IPS DF 6.9 (cell line): ENCODE measurements around the gene ADTRP.

Experiments
- DNase-seq: peaks from one replicate; pipeline ENCODE4 v3.0.0-alpha.2; 2013; ENCODE audit warnings: low read depth, low spot score
- H3K27ac ChIP-seq: one replicate; pipeline ENCODE4 v1.5.1; 2013; ENCODE audit warnings: low read length, control low read depth
- H3K27me3 ChIP-seq: 2 replicates; pipeline ENCODE4 v1.6.1; 2013; ENCODE audit warnings: mild to moderate bottlenecking, low read length; ENCODE audit not compliant: control insufficient read depth, insufficient read depth
- H3K36me3 ChIP-seq: 2 replicates; pipeline ENCODE4 v1.6.1; 2013; ENCODE audit warnings: low read length; ENCODE audit not compliant: control insufficient read depth, insufficient read depth
- H3K4me1 ChIP-seq: 2 replicates; pipeline ENCODE4 v1.6.1; 2013; ENCODE audit warnings: low read length; ENCODE audit not compliant: control insufficient read depth, insufficient read depth
- H3K4me3 ChIP-seq: 2 replicates; pipeline ENCODE4 v1.5.1; 2013; ENCODE audit warnings: mild to moderate bottlenecking, low read length
- H3K9me3 ChIP-seq: 2 replicates; pipeline ENCODE4 v1.6.1; 2013; ENCODE audit warnings: low read length, inconsistent platforms; ENCODE audit not compliant: control insufficient read depth, insufficient read depth
- WGBS: extraction: QIAGEN DNeasy Blood & Tissue Kit; methylation state at CpG from one replicate; pipeline ENCODE4 v1.1.7; 2013; ENCODE audit warnings: mixed read lengths, missing lambda C conversion rate; ENCODE audit not compliant: insufficient read length, insufficient coverage; 5-methylcytosine and 5-hydroxymethylcytosine counted together

ADTRP gene

GRCh38 chr6:11789744-11790143 lies 11.1 kb upstream of the ADTRP start:
- H3K4me3 ChIP-seq: no peak overlapping the region
- H3K36me3 ChIP-seq: no peaks in the 10 kb centered on the region
- peaks cover 2% of the 10 kb centered on the region; the same call in 1 of the 2 replicates for H3K4me1 ChIP-seq
- no CpG with 5 or more reads among the region's 5 CpGs for WGBS
- H3K9me3 ChIP-seq: no peaks in the 10 kb centered on the region
- no peak overlapping the region for H3K27ac ChIP-seq
- DNase-seq: no peak
- no peaks in the 10 kb centered on the region for H3K27me3 ChIP-seq

GRCh38 chr6:11788043-11788442 lies 9.4 kb upstream of the ADTRP start:
- Histone ChIP-seq H3K36me3 (no peaks in the 10 kb centered on the region), H3K27me3 (no peaks in the 10 kb centered on the region), H3K9me3 (no peaks in the 10 kb centered on the region), H3K4me3 (no peak overlapping the region), H3K4me1 (peaks cover 2% of the 10 kb centered on the region; the same call in 1 of the 2 replicates), H3K27ac (no peak overlapping the region)
- no CpG with 5 or more reads among the region's 4 CpGs for WGBS
- DNase-seq: no peak

- DNase-seq: no peak
- Histone ChIP-seq H3K4me1 (no peaks in the 10 kb centered on the region), H3K27ac (no peak overlapping the region), H3K4me3 (no peak overlapping the region), H3K27me3 (no peaks in the 10 kb centered on the region), H3K9me3 (no peaks in the 10 kb centered on the region), H3K36me3 (no peaks in the 10 kb centered on the region)
- WGBS: no CpG with 5 or more reads among the region's 14 CpGs
These were observed 7.4 kb upstream of the ADTRP start for GRCh38 chr6:11785774-11786579.

GRCh38 chr6:11785415-11785773 lies 6.8 kb upstream of the ADTRP start:
- Histone ChIP-seq H3K27ac (no peak overlapping the region), H3K4me3 (no peak overlapping the region)
- DNase-seq: no peak

GRCh38 chr6:11784341-11784740 lies 5.7 kb upstream of the ADTRP start:
- no peaks in the 10 kb centered on the region for H3K27me3 ChIP-seq
- no peak overlapping the region for H3K27ac ChIP-seq
- no peaks in the 10 kb centered on the region for H3K4me1 ChIP-seq
- no peaks in the 10 kb centered on the region for H3K9me3 ChIP-seq
- WGBS: no CpG with 5 or more reads among the region's 7 CpGs
- H3K36me3 ChIP-seq: no peaks in the 10 kb centered on the region
- H3K4me3 ChIP-seq: no peak overlapping the region
- DNase-seq: no peak

More at GRCh38 chr6:11785415-11785773, 6.8 kb upstream of the ADTRP start:
- WGBS: no CpG with 5 or more reads among the region's 5 CpGs
- Histone ChIP-seq H3K4me1 (no peaks in the 10 kb centered on the region), H3K36me3 (no peaks in the 10 kb centered on the region), H3K27me3 (no peaks in the 10 kb centered on the region), H3K9me3 (no peaks in the 10 kb centered on the region)

GRCh38 chr6:11783524-11784064 lies 5.0 kb upstream of the ADTRP start:
- WGBS: no CpG with 5 or more reads among the region's 6 CpGs
- Histone ChIP-seq H3K27me3 (no peaks in the 10 kb centered on the region), H3K27ac (no peak overlapping the region), H3K4me3 (no peak overlapping the region), H3K9me3 (no peaks in the 10 kb centered on the region), H3K36me3 (no peaks in the 10 kb centered on the region), H3K4me1 (no peaks in the 10 kb centered on the region)
- no peak for DNase-seq

GRCh38 chr6:11782524-11782923 lies 3.9 kb upstream of the ADTRP start:
- H3K36me3 ChIP-seq: no peaks in the 10 kb centered on the region
- H3K27me3 ChIP-seq: no peaks in the 10 kb centered on the region
- H3K4me3 ChIP-seq: no peak overlapping the region
- no peaks in the 10 kb centered on the region for H3K4me1 ChIP-seq
- no peaks in the 10 kb centered on the region for H3K9me3 ChIP-seq
- DNase-seq: no peak
- no CpG with 5 or more reads among the region's 4 CpGs for WGBS
- no peak overlapping the region for H3K27ac ChIP-seq

- Histone ChIP-seq H3K27me3 (no peaks in the 10 kb centered on the region), H3K27ac (no peak overlapping the region), H3K36me3 (no peaks in the 10 kb centered on the region), H3K4me1 (no peaks in the 10 kb centered on the region), H3K9me3 (no peaks in the 10 kb centered on the region), H3K4me3 (no peak overlapping the region)
- no CpG with 5 or more reads among the region's 2 CpGs for WGBS
- no peak for DNase-seq
These were observed 1.5 kb upstream of the ADTRP start for GRCh38 chr6:11780097-11780428.

GRCh38 chr6:11779329-11780096 lies 910 bp upstream of the ADTRP start:
- Histone ChIP-seq H3K36me3 (no peaks in the 10 kb centered on the region), H3K9me3 (no peaks in the 10 kb centered on the region), H3K27ac (no peak overlapping the region), H3K4me3 (no peak overlapping the region), H3K4me1 (no peaks in the 10 kb centered on the region), H3K27me3 (no peaks in the 10 kb centered on the region)
- WGBS: no CpG with 5 or more reads among the region's 6 CpGs
- no peak for DNase-seq

GRCh38 chr6:11778036-11778435 lies 567 bp downstream of the ADTRP start:
- Histone ChIP-seq H3K27me3 (no peaks in the 10 kb centered on the region), H3K9me3 (no peaks in the 10 kb centered on the region), H3K4me3 (no peak overlapping the region), H3K27ac (no peak overlapping the region), H3K36me3 (no peaks in the 10 kb centered on the region), H3K4me1 (no peaks in the 10 kb centered on the region)
- no CpG with 5 or more reads among the region's 2 CpGs for WGBS
- no peak for DNase-seq
